ENCODE measurements around the gene ATP2C1.
"Not testable (repeated sequence)": the region's sequence is repeated elsewhere in the genome, so short reads cannot be mapped to it uniquely, and the experiment has no call there.

ATP2C1 gene, protein sequence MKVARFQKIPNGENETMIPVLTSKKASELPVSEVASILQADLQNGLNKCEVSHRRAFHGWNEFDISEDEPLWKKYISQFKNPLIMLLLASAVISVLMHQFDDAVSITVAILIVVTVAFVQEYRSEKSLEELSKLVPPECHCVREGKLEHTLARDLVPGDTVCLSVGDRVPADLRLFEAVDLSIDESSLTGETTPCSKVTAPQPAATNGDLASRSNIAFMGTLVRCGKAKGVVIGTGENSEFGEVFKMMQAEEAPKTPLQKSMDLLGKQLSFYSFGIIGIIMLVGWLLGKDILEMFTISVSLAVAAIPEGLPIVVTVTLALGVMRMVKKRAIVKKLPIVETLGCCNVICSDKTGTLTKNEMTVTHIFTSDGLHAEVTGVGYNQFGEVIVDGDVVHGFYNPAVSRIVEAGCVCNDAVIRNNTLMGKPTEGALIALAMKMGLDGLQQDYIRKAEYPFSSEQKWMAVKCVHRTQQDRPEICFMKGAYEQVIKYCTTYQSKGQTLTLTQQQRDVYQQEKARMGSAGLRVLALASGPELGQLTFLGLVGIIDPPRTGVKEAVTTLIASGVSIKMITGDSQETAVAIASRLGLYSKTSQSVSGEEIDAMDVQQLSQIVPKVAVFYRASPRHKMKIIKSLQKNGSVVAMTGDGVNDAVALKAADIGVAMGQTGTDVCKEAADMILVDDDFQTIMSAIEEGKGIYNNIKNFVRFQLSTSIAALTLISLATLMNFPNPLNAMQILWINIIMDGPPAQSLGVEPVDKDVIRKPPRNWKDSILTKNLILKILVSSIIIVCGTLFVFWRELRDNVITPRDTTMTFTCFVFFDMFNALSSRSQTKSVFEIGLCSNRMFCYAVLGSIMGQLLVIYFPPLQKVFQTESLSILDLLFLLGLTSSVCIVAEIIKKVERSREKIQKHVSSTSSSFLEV

DNA sequence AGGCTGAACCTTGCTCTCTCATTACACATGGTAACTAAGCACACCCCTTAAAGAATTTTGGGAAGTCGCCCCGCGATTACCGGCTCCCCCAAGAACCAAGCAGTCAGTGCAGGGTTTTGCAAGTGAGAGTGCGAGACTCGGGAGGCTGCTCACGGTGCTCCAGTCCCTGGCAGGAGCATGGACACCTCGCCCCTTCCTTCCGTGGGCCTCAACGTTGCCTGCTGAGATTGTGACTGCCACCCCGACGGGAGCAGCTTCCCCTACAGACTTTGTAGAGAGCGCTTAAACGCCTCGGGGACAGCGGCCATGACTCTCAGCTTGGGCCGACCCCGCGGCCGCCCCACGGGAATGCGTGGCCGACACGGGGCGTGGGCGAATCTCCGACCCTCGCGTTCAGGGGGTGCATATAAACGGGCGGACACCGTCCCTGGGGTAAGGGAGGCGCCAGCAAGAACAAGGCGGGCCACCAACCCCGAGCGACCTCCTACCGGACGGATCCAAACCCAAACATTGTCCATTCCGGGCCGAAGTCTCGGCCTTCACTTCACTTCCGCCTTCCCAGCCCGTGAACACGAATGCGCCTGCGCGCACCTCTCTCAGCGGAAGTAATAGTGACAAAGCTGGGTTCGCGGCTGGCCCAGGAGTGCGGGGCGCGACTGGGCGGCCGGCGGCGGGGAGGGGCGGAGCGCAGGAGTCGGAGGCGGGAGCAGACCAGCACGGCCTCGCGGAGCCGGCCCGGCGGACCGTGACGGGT lies at the start of gene ATP2C1:
Gene ATP2C1 (plus strand): TSS at position 709 of the 754 bp plus-strand sequence. CDS start 686 bp downstream, outside the sequence.
- peak; percentile 88 to 90 for ATAC-seq

DNA sequence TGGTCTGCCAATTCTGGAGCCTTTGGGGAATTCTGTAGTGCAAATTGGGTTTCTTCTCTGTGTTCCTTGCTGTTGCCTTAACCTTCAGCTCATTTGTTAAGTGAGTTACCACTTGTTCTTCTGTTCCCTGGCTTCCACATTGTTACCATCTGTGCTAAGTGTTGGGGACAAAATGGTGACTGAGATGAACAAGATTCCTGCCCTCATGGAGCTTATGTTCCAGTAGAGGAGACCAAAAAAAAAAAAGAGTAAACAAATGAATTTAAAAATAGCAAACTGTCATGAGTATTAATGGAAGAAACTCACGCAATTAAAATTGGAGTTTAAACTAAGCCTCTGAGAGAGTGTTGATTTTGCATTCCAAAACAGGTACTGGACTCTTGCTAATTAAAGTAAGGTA lies 49.4 kb upstream of the ATP2C1 start:
- no peak for ATAC-seq

DNA sequence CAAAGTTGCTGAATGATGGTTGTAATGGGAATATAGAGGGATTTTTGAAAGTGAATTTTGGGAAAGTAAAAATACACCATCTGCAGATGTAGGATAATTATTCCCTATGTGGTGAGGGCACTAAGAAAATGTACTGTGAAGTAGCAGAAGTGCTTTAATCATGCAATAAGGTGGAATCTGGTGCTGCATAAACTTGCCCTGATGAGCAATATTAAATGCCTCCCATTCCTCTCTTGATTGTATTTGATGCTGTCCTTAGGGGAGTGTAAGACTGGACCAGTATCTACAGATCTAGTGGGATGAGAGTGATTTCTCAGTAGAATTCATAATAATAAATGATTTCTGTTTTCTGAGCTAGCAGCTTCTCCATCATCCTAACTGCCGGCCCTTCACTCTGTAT lies 47.7 kb upstream of the ATP2C1 start:
- no peak for ATAC-seq

DNA sequence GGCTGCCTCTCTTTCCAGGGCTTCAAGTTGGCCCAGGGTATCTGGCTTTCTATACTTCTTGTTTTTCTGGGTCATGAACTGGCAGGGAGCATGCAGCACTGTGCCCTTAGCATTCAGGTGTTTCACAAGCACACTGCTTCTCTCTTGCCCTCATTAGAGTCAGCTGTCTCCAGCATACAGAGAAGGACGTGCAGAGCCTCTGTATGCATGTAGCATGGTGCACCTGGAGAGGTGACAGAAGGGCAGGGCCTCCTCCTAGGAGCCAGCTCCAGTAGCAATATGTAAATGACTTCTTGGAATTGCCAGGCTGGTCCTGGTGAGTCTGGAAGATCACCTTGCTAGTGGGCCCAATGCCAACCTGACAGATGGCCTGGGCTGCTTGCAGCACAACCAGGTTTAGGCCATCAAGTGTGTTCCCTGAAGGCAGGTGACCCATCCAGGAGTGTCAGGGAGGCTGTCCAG lies 44.8 kb upstream of the ATP2C1 start:
- ATAC-seq, result no peak

DNA sequence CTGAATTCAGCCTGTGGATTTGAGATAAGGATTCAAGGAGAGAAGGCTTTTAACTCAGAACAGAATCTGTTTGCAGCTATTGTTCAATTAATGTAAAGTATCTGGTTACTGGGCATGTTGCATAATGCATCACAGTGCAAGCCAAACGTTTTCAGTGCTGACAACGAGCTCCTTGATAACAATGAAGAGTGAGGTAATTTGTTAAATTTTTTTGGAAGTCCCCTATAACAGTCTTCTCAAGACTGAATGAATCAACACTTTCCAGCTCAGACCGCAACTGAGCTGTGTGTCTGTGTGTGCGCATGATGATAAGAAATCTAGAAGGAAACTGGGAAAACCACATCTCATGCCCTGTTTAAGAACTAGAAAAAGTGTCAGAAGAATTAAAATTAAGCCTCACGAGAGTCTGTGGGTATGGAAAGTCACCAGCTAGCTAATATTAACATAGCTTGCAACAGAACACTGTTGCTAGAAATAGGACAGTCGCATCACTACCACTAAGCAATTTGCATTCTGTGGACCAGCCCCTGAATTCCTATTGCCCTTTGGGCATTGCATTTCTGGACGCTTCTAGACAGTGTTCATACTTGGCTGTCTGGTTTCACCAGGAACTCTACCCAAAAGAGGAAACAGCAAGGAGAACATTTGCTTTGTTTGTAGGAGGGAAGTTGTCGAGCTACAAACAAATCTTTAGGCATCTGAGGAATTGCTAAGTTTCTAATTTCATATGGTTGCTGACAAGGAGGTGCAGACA lies 43.7 kb upstream of the ATP2C1 start:
- ATAC-seq, result peak; percentile 95 to 96

DNA sequence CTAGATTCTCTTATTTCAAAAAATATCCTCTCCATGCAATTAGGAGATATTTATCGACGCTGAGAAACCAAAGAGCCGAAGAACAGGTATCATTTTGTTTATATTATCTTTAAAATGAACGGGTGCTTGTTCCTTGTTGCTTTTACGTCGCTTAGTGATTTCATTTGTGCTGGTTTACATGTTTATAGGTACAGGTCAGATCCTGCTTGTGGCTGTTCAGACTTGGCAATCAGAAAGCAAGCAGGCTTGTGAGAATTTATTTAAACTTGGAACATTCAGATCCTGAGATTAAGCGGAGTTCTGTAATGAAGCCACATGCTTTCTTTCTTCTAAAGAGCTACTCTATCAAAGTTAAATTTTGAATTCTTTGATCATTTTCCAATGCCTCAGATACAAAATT lies 43.0 kb upstream of the ATP2C1 start:
- no peak for ATAC-seq

DNA sequence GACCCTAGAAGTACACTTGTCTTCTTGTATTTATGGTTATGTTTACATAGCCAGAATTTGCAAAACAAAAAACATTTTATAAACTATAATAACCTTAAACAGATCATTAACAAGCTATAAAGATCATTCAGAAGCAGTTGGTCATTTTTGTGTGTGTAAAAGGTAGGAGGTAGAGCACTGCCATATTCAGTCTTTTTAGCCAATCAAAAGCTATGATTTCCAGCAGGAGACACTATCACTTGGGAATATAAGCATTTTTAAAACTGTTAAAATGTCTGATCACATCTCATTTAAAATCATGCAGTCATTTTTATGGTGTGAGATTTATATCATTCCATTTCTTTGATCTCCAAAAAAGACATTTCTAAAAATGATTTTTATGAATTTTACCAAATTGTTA lies 42.6 kb upstream of the ATP2C1 start:
- ATAC-seq, result no peak

DNA sequence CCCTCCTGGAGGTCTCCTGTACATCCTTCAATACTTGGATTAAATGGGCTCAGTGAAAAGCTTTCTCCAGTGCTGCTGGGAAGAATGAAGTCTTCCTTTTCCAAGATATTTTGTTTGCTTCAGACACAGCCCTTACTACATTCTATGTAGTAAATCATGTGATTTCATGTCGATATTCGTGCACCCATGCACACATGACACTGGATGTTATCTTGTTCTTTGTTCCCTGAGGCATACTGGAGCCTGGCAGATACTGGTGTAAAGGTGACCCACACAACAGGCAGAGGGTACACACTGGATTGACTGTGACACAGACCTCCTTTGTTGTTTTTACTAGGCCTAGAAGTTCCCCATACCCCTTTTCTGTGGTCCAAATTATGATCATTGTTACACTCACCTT lies 40.3 kb upstream of the ATP2C1 start:
- ATAC-seq, result no peak

DNA sequence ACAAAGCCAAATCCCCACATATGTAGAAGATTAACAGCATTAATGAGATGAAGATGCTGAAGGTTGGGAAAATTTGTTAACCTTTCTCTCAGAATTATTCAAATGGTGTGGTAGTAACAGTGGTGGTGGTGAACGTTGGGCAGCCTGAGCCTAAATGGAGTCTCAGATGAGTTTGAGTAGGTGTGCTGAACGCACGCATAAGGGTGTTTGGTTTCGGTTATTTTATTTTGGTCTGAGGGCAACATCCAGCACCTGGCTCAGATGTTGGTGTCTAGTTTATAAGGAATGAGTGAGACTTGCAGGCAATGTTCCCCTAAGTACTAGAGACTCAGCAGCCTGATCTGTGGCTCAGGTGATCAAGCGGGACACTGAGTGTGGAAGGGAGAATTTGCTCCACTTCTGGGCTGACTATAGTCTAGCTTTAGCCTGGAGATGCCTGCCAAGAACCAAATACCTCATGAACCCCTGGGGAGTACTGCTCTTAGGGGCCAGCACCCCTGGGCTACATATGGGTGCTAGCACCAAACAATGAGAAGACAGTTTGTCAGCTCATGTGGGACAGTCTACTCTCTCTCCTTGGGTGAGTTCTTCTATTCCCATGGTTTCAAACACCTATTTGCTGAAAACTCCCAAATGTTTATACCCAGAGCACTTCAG lies 39.5 kb upstream of the ATP2C1 start:
- ATAC-seq, result no peak

DNA sequence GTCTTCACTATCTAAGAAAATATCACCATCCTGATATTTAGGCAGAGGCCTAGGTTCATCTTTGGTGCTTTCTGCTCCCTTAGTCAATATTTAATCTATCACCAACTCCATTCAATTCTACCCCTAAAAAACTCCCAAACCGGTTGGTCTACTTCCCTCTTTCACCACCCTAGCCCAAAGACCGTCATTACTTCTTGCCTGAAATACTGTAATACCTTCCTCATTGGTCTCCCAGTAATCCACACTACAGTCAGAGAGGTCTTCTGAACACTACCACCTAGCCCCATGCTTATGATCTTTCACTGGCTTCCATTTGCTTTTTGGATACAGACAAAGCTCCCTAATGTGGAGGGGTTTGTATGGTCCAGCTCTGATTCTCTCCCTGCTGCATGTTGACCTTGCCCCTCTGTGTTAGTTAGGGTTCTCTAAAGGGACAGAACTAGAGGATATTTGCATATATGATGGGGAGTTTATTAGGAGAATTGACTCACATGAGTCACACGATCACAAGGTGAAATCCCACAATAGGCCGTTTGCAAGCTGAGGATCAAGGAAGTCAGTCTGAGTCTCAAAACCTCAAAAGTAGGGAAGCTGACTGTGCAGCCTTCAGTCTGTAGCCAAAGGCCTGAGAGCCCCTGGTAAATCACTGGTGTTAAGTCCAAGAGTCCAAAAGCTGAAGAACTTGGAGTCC lies 36.4 kb upstream of the ATP2C1 start:
- ATAC-seq, result no peak

DNA sequence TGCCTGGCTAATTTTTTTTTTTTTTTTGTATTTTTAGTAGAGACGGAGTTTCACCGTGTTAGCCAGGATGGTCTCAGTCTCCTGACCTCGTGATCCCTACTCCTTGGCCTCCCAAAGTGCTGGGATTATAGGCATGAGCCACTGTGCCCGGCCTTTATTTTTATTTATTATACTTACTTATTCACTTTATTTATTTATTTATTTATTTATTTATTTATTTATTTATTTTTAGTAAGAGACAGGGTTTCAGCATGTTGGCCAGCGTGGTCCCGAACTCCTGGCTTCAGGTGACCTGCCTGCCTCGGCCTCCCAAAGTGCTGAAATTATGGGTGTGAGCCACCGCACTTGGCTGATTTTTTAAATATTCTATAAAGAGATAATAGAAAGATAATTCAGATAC lies 31.8 kb upstream of the ATP2C1 start:
- ATAC-seq, result not testable (repeated sequence)

DNA sequence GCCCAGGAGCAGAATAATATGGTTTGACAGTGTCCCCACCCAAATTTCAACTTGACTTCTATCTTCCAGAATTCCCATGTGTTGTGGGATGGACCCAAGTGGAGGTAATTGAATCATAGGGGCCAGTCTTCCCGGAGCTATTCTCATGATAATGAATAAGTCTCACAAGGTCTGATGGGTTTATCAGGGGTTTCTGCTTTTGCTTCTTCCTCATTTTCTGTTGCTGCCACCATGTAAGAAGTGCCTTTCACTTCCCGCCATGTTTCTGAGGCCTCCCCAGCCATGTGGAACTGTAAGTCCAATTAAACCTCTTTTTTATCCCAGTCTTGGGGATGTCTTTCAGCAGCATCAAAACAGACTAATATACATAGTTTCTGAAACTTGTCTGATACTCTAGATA lies 28.4 kb upstream of the ATP2C1 start:
- no peak for ATAC-seq

DNA sequence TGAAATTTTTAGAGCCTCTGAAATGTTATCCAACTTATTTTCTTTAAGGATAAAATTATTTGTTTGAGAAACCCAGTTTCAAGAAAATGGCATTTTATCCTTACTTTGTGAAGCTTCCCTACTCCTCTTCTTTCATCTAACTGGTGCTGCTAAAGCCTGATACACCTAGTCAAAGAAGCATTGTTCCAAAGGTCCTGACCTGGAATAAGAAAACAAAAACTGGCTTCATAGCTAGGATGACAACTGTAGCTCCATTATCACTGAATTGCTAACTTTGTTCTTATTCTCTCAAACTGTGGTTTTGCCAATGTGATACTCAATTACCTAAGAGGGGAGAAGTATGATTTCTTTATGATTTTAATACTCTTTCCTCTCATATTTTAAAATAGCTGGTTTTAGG lies 27.6 kb upstream of the ATP2C1 start:
- no peak for ATAC-seq

DNA sequence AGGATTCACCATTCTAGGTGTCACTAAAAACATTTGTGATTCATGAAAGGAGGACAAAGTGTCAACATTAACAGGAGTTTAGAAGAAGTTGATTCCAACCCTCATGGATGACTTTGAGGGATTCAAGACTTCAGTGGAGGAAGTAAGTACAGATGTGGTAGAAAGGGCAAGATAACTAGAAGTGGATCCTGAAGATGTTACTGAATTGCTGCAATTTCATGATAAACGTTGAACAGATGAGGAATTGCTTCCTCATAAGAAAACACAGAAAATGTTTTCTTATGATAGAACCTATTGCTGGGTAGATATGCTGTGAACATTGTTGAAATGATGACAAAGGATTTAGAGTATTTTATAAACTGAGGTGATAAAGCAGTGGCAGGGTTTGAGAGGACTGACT lies 23.5 kb upstream of the ATP2C1 start:
- ATAC-seq, result no peak

DNA sequence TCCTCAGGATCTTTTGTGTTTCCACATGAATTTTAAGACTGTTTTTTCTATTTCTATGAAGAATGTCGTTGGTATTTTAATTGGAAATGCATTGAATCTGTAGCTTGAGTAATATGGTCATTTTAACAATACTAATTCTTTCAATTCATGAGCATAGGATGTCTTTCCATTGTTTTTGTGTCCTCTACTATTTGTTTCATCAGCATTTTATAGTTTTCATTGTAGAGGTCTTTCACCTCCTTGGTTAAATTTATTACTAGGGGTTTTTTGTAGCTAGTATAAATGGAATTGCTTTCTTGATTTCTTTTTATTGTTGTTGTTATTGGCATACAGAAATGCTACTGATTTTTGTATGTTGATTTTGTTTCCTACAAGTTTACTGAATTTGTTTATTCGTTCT lies 17.3 kb upstream of the ATP2C1 start:
- ATAC-seq, result no peak

DNA sequence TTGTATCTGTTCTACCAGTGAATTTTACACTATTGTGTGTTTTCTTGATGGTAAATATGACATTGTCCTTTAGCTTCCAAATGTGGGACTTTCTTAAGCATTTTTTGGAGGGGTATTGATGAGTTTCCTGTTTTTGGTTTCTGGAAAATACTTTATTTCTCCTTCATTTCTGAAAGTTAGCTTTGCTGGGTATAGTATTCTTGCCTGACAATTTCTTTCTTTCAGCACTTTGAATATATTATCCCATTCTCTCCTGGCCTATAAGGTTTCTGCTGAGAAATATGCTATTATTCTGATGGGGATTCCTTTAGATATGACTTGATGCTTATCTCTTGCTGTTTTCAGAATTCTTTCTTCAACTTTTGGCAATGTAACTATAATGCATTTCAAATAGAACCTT lies 15.4 kb upstream of the ATP2C1 start:
- ATAC-seq, result no peak

DNA sequence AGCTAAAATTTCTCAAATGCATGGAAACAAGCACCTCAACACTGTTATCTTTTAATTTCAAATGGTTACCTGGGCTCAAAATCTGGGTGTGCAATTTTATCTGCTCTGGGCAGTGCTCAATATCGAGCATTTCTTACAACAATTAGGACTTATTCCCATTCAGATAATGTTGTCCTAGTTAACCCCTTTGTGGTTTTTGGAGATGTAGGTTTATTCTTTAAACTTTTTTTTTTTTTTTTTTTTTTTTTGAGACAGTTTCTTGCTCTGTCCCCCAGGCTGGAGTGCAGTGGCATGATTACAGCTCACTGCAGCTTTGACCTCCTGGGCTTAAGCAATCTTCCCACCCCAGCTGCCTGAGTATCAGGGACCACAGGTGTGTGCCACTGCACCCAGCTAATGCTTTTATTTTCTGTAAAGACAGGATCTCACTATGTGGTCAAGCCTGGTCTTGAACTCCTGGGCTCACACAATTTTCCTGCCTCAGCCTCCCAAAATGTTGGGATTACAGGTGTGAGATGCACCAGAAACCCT lies 4.4 kb upstream of the ATP2C1 start:
- ATAC-seq, result no peak

DNA sequence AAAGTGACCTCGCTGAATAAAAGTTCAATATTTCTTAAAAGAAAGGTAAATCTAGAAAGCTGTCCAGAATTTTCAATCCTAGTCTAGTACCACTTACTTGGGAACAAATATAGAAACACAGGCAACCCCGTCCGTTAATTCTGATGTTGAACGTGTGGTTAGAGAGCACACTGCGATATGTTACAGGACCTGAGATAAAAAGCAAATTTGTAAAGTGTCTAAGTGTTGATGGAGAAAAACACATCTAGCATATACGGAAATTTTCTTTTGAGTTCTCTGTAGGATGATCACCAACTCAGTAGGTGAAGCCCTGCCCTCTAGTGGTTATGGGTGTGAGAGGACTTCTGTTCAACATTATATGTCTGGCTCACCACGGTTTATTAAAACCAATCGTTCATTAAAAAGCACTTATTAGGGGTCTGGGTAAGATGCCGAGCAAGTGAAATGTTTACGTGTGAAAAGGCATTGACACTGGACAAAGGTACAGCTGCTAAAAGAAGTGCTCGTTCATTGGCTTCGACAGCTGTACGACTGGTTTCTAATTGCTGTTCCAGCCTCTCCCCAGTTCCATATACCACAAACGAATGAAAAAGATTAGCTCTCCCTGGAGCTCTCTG lies 1.0 kb upstream of the ATP2C1 start:
- peak; percentile 51 to 61 for ATAC-seq

DNA sequence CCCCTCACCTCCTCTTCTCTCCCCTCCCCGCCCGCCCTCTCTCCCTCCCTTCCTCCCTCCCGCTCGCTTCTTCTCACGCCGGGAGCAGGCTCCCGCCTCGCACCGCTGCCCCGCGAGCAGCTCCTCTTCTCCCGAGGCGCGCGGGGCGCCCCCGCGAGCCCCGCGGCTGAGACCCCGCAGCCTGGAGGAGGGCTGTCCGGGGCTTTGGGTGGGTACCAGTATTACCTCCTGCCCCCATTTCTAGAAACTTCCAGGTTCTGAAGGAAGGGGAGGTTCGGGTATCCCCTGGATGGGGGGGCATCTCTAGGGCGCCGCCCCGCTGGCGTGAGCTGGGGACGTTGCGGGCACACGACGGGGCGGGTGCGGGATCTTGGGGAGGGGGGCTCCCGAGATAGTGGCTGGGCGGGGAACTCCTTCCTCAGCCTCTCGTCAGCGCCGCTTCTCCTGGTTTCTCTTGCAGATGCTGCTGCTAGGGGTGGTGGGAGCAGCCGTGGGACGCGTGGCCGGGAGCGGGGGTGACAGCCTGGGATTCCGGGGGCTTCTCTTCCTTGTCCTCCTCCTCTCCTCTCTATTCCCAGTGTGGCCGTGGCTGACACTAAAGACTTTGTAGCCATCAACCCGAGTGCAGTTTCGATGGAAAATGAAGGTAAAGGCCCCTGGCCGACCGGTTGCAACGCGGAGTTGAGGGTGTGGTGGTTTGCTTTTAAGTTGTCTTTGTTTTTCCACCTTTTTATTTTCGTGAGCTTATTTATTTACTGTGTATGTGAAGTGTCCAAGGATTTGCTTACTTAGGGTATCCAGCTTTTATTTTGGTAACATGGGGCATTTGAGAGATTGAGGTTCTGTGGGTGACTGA lies 474 bp downstream of the ATP2C1 start:
- ATAC-seq, result peak; percentile 2 to 4

DNA sequence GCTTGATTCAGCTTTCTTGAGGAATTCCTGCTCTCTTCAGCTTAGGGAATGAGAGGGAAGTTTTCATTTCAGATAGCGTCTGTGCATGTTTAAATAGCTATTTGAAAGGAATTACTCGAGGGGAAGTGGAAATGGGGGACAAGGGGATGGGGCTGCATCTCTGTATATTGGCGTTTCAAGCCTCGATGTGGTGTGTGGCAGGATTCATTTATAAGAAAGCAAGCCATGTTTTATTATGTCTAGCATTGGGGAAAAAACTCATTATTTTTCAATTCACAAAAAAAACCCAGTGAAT lies 1.0 kb downstream of the ATP2C1 start:
- ATAC-seq, result no peak
